ENCODE measurements around the gene ENTPD8.
"Not testable (repeated sequence)": the region's sequence is repeated elsewhere in the genome, so short reads cannot be mapped to it uniquely, and the experiment has no call there.

The ENTPD8 gene

GRCh38 chr9:137456864-137457405 lies 15.8 kb upstream of the ENTPD8 start:
- H3K9ac ChIP-seq (ENCODE audit: low read depth, low read length): no peak overlapping the region
- H3K4me1 ChIP-seq (ENCODE audit: insufficient read depth, low read length): peaks cover 9% of the 10 kb centered on the region; the same call in 1 of the 2 replicates
- no peaks in the 10 kb centered on the region for H3K36me3 ChIP-seq (ENCODE audit: insufficient read depth, low read length)
- H3K9me3 ChIP-seq (ENCODE audit: control insufficient read depth, insufficient read depth, low read length): no peaks in the 10 kb centered on the region

- H3K9me3 ChIP-seq (ENCODE audit: control insufficient read depth, insufficient read depth, low read length): no peaks in the 10 kb centered on the region
- peaks cover 9% of the 10 kb centered on the region; the same call in 1 of the 2 replicates for H3K4me1 ChIP-seq (ENCODE audit: insufficient read depth, low read length)
- H3K9ac ChIP-seq (ENCODE audit: low read depth, low read length): no peak overlapping the region
- no peaks in the 10 kb centered on the region for H3K36me3 ChIP-seq (ENCODE audit: insufficient read depth, low read length)
Measured at GRCh38 chr9:137456061-137456863, 15.1 kb upstream of the ENTPD8 start.

GRCh38 chr9:137455359-137455991 lies 14.3 kb upstream of the ENTPD8 start:
- peaks cover 9% of the 10 kb centered on the region; the same call in 1 of the 2 replicates for H3K4me1 ChIP-seq (ENCODE audit: insufficient read depth, low read length)
- H3K9ac ChIP-seq (ENCODE audit: low read depth, low read length): no peak overlapping the region
- H3K36me3 ChIP-seq (ENCODE audit: insufficient read depth, low read length): no peaks in the 10 kb centered on the region

GRCh38 chr9:137454597-137455358 lies 13.6 kb upstream of the ENTPD8 start:
- Histone ChIP-seq H3K9ac (ENCODE audit: low read depth, low read length) (peak overlapping the region; percentile 55; the same call in 1 of the 2 replicates), H3K36me3 (ENCODE audit: insufficient read depth, low read length) (no peaks in the 10 kb centered on the region), H3K4me1 (ENCODE audit: insufficient read depth, low read length) (peaks cover 9% of the 10 kb centered on the region; the same call in 1 of the 2 replicates), H3K9me3 (ENCODE audit: control insufficient read depth, insufficient read depth, low read length) (no peaks in the 10 kb centered on the region)

More at GRCh38 chr9:137455359-137455991, 14.3 kb upstream of the ENTPD8 start:
- no peaks in the 10 kb centered on the region for H3K9me3 ChIP-seq (ENCODE audit: control insufficient read depth, insufficient read depth, low read length)

- Histone ChIP-seq H3K4me1 (ENCODE audit: insufficient read depth, low read length) (peaks cover 9% of the 10 kb centered on the region; the same call in 1 of the 2 replicates), H3K9me3 (ENCODE audit: control insufficient read depth, insufficient read depth, low read length) (no peaks in the 10 kb centered on the region), H3K36me3 (ENCODE audit: insufficient read depth, low read length) (no peaks in the 10 kb centered on the region), H3K9ac (ENCODE audit: low read depth, low read length) (peak overlapping the region; percentile 55; the same call in 1 of the 2 replicates)
Measured at GRCh38 chr9:137454145-137454596, 13.0 kb upstream of the ENTPD8 start.

- H3K9me3 ChIP-seq (ENCODE audit: control insufficient read depth, insufficient read depth, low read length): no peaks in the 10 kb centered on the region
- peak overlapping the region; percentile 36; the same call in 1 of the 2 replicates for H3K9ac ChIP-seq (ENCODE audit: low read depth, low read length)
- H3K36me3 ChIP-seq (ENCODE audit: insufficient read depth, low read length): no peaks in the 10 kb centered on the region
- peaks cover 9% of the 10 kb centered on the region; the same call in 1 of the 2 replicates for H3K4me1 ChIP-seq (ENCODE audit: insufficient read depth, low read length)
Measured at GRCh38 chr9:137453643-137454081, 12.5 kb upstream of the ENTPD8 start.

- Histone ChIP-seq H3K4me1 (ENCODE audit: insufficient read depth, low read length) (peaks cover 9% of the 10 kb centered on the region; the same call in 1 of the 2 replicates), H3K9me3 (ENCODE audit: control insufficient read depth, insufficient read depth, low read length) (no peaks in the 10 kb centered on the region), H3K36me3 (ENCODE audit: insufficient read depth, low read length) (no peaks in the 10 kb centered on the region), H3K9ac (ENCODE audit: low read depth, low read length) (peak overlapping the region; percentile 36; the same call in 1 of the 2 replicates)
Measured at GRCh38 chr9:137452761-137453642, 11.8 kb upstream of the ENTPD8 start.

- H3K36me3 ChIP-seq (ENCODE audit: insufficient read depth, low read length): no peaks in the 10 kb centered on the region
- no peaks in the 10 kb centered on the region for H3K9me3 ChIP-seq (ENCODE audit: control insufficient read depth, insufficient read depth, low read length)
- no peak overlapping the region for H3K9ac ChIP-seq (ENCODE audit: low read depth, low read length)
- peaks cover 9% of the 10 kb centered on the region; the same call in 1 of the 2 replicates for H3K4me1 ChIP-seq (ENCODE audit: insufficient read depth, low read length)
Measured at GRCh38 chr9:137452006-137452760, 11.0 kb upstream of the ENTPD8 start.

- not testable (repeated sequence) for H3K9ac ChIP-seq (ENCODE audit: low read depth, low read length); H3K36me3 ChIP-seq (ENCODE audit: insufficient read depth, low read length); H3K9me3 ChIP-seq (ENCODE audit: control insufficient read depth, insufficient read depth, low read length); H3K4me1 ChIP-seq (ENCODE audit: insufficient read depth, low read length)
Measured at GRCh38 chr9:137451264-137452005, 10.3 kb upstream of the ENTPD8 start.

GRCh38 chr9:137450539-137451222 lies 9.5 kb upstream of the ENTPD8 start:
- H3K9ac ChIP-seq (ENCODE audit: low read depth, low read length); H3K4me1 ChIP-seq (ENCODE audit: insufficient read depth, low read length); H3K36me3 ChIP-seq (ENCODE audit: insufficient read depth, low read length): not testable (repeated sequence)

GRCh38 chr9:137449931-137450538 lies 8.9 kb upstream of the ENTPD8 start:
- H3K9me3 ChIP-seq (ENCODE audit: control insufficient read depth, insufficient read depth, low read length): no peaks in the 10 kb centered on the region
- peaks cover 7% of the 10 kb centered on the region; the same call in 1 of the 2 replicates for H3K4me1 ChIP-seq (ENCODE audit: insufficient read depth, low read length)
- H3K9ac ChIP-seq (ENCODE audit: low read depth, low read length): no peak overlapping the region
- H3K36me3 ChIP-seq (ENCODE audit: insufficient read depth, low read length): no peaks in the 10 kb centered on the region

More at GRCh38 chr9:137450539-137451222, 9.5 kb upstream of the ENTPD8 start:
- not testable (repeated sequence) for H3K9me3 ChIP-seq (ENCODE audit: control insufficient read depth, insufficient read depth, low read length)
